HG02840 (cell line): ENCODE measurements around the gene HPS1.
"Not testable (repeated sequence)": the region's sequence is repeated elsewhere in the genome, so short reads cannot be mapped to it uniquely, and the experiment has no call there.

Source experiments
- ATAC-seq: cut with Tn5 transposase; IDR thresholded peaks from one replicate; pipeline ENCODE4 v1.9.1; 2021; ENCODE audit warnings: mild to moderate bottlenecking, moderate library complexity, moderate number of reproducible peaks; ENCODE audit not compliant: unreplicated experiment, low FRiP score

HPS1 gene

DNA sequence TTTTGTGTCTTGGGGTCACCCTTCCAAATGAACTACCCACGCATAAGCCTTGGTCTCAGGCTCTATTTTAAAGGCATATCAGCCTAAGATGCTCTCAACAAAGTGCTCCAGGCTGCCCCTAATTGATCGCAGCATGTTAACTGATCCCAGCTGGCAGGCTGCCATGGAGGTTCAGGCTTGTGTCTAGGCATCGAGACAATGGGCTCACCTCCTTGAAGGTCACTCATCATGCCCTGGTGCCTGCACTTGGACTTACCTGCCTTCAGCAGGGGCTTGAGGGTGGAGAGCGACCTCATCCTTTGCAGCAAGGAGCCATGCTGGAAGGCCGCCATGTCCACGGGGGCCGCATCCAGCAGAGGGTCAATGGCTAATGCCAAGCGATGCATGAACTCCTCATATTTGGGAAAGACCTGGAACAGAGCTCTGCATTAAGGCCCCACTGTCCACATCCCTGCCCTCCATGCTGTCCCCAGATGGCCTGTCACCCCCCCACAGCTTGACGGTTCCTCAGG is 49.6 kb downstream of the HPS1 start:
- ATAC-seq: no peak

- ATAC-seq: no peak
These were observed 50.4 kb downstream of the HPS1 start for GRCh38 chr10:98396096-98397063.

GRCh38 chr10:98394851-98395440 is 51.8 kb downstream of the HPS1 start:
- ATAC-seq: no peak

- no peak for ATAC-seq
These were observed 55.1 kb downstream of the HPS1 start for GRCh38 chr10:98391578-98391991.

DNA sequence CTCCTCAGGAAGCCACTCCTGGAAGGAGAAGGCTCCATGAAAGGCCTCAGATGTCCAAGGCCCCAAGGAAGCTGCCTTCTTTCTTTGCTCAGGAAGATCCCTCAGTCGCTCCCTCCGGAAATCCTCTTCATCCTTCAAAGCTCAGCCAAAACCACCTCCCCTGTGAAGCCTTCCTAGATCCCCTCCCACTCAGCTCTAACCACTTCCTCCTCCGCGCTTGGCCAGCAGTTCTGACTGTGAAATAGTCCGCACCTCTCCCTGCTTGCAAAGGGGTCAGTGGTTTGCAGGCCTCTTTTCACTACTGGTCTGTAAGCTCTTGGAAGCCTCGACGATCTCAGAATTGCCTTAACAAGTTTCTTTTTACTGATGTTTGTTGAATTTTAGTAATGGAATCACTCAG is 55.7 kb downstream of the HPS1 start:
- ATAC-seq: no peak

DNA sequence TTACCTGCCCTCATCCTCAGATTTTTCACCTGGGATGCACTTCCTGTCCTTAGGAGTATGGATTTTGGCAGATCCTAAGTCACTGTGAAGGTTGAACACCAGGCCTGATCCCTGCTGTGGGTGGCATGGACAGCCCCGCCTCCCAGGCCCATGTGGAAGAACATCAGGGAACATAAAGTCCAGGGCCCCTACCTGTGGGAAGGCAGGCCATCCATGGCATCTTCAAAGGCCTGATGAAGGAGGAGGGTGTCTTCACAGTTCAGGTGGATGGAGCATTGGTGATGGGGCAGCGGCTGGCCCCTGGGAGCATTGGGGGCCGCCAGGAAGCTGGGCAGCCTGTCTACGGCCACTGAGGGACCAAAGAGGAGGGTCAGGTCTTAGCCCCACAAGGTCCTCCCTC is 56.3 kb downstream of the HPS1 start:
- no peak for ATAC-seq

DNA sequence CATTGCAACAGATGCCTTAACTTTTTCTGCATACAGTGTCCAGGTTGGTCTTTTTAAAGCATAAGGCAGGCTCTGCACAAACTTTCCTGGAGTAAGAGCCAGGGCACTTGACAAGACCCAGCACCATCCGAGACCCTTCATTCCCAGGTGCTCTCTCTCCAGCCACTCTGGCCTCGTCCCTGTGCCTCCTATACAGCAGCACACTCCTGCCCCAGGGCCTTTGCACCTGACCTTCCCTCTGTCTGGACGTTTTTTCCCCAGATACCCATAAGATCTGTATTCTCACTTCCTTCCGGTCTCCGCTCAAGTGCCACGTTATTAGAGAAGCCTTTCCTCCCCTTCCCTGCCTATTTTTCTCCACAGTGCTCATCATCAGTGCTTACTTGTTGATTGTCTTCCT is 57.3 kb downstream of the HPS1 start:
- no peak for ATAC-seq

GRCh38 chr10:98388101-98388655 is 58.6 kb downstream of the HPS1 start:
- no peak for ATAC-seq

GRCh38 chr10:98384531-98385133 is 62.1 kb downstream of the HPS1 start:
- no peak for ATAC-seq

- ATAC-seq: no peak
These were observed 62.9 kb downstream of the HPS1 start for GRCh38 chr10:98383869-98384268.

DNA sequence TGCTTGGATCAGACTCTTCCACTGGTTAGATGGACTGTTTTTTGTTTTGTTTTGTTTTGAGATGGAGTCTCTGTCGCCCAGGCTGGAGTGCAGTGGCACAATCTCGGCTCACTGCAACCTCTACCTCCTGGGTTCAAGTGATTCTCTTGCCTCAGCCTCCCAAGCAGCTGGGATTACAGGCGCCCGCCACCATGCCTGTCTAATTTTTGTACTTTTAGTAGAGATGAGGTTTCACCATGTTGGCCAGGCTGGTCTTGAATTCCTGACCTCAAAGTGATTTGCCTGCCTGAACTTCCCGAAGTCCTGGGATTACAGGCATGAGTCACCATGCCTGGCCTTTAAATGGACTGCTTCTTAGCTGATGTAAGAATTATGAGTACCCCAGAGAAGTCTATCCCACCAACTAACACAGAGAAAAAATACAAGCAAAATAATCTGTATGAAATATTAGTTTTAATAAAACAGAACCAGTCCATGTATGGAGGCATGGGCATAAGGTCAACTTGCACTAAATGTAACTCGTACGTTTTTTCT is 63.5 kb downstream of the HPS1 start:
- ATAC-seq: not testable (repeated sequence)

DNA sequence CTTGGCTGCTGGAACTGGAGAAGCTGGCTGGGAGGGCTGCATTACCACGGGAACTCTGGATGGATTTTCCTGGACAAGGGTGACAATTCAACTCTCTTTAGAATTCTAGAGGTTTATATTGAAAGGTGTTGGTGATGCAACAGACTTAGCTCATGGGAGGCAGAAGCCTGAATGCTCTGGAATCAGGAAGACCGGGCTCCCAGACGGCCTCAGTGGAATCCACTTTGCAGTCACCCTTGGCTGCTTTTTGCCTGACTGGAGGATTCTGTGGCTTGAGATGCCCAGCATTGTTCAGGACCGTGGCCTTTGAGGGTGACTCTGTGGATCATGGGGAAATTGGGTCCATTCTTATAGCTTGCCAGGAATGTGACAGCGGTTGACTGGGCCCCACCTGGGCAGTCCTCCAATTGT is 64.0 kb downstream of the HPS1 start:
- no peak for ATAC-seq

DNA sequence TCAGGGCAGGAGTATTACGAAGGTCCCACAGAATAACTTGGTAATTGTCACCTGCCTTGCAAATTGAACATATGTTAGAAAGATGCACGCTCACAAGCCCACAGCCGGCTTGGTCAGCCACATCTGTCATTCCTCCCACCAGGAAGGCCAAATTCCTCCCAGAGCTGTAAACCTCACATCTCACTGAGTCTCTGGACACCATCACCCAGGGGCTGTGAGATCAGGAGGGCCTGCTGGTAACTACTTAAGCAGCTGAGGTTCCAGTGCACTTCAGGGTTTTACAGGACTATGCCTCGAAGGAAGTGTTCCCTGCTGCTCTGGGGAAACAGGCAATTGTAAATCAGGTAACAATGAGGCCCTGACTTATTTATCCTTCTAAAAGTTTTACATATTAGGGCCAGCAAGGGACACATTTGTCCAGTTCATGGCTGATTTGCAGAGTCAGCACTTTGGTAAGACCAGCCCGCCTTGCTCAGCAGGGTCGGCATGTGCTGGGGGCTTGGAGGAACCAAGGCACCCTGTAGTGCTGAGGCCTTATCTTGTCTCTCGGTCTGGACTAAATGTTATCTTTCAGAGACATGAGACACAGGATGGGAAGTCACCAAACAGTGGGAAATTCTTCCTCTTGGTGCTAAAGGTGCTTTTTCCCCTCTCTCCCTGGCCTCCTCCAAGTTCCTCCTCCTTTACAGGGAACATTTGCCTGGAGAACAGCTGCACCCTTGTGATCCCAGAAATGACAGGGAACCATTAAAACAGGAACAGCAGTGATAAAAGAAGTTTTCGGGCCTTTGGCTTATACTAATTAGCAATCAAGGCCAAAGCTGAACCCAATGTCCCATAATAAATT is 66.0 kb downstream of the HPS1 start:
- no peak for ATAC-seq

DNA sequence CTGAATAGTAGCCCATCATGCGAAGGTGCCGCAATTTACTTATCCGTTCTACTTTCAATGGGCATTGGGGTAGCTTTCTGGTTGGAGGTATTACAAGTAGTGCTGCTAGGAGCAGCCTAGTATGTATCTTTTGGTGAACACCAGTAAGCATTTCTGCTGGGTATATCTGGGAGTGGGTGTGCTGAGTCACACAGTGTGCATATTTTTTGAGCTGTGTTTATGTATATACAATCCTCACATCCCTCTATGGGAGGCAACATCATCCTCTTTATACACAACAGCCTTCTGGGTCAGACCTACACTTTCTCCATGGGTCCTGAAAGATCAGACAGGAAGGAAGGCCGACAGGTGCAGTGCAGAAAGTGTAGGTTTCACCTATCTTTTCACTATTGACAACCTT is 68.0 kb downstream of the HPS1 start:
- no peak for ATAC-seq

- ATAC-seq: no peak
These were observed 69.2 kb downstream of the HPS1 start for GRCh38 chr10:98377536-98377935.

DNA sequence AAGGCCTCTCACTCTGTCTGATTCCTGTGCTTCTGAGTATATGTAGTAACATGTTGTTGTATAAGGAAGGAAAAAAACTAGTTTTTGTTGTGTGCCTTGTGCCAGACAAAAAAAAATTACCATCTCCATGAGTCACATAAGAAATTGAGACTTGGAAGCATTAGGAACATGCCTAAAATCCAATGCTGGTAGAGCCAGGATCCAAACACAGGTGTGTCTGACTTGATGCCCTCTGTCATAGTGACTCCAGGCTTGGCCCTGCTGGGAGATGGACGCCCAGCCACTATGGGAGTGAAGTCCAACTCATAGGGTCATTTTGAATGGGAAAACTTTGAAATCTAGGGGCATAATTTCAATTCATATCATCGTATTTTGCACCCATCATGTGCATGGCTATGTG is 69.7 kb downstream of the HPS1 start:
- ATAC-seq: no peak

- no peak for ATAC-seq
These were observed 70.2 kb downstream of the HPS1 start for GRCh38 chr10:98376485-98376884.

GRCh38 chr10:98374217-98374985 is 72.3 kb downstream of the HPS1 start:
- no peak for ATAC-seq
